HFF-Myc (cell line): Measurements from ENCODE around the gene ULK4.

ENCODE experiments used
- DNase-seq: peaks from one replicate; pipeline ENCODE4 v3.0.0-alpha.2; 2011; ENCODE audit warnings: low read depth; ENCODE audit errors: extremely low read depth
- H3K4me3 ChIP-seq: replicated peaks from 2 replicates; pipeline ENCODE4 v1.5.1; 2011; ENCODE audit warnings: low read depth, mild to moderate bottlenecking, control low read depth, low read length
- TF ChIP-seq, protein P1 (sequence below): IDR thresholded peaks from 2 replicates; pipeline ENCODE4 v1.5.1; 2012; ENCODE audit warnings: mild to moderate bottlenecking, low read depth, low read length, control low read depth; ENCODE audit errors: missing control alignments

ULK4 gene

DNA sequence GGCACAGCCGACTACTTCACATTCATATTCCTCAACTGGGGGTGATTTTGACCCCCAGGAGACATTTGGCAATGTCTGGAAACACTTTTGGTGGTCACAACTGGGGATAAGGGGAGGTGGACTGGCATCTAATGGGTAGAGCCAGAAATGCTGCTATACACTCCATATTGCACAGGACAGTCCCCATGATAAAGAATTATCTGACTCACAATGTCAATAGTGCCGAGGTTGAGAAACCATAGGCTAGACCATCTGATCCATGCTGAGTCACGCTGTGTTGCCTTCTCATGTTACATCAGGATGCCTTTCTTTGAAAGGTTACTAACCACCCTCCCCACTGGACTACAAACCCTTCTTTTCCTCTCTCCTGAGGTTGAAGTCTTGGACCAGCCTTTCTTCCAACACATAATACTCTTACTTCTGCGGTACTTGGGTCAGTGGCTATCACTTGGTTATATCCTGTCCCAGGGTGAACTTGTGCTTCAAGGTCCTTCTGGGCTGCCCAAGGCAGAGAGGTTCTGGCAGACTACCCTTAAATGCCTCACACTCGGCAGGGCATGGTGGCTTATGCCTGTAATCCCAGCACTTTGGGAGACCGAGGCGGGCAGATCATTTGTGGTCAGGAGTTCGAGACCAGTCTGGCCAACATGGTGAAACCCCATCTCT lies 693.8 kb downstream of the ULK4 start:
- TF ChIP-seq, protein P1, sequence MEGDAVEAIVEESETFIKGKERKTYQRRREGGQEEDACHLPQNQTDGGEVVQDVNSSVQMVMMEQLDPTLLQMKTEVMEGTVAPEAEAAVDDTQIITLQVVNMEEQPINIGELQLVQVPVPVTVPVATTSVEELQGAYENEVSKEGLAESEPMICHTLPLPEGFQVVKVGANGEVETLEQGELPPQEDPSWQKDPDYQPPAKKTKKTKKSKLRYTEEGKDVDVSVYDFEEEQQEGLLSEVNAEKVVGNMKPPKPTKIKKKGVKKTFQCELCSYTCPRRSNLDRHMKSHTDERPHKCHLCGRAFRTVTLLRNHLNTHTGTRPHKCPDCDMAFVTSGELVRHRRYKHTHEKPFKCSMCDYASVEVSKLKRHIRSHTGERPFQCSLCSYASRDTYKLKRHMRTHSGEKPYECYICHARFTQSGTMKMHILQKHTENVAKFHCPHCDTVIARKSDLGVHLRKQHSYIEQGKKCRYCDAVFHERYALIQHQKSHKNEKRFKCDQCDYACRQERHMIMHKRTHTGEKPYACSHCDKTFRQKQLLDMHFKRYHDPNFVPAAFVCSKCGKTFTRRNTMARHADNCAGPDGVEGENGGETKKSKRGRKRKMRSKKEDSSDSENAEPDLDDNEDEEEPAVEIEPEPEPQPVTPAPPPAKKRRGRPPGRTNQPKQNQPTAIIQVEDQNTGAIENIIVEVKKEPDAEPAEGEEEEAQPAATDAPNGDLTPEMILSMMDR, result no peak
- H3K4me3 ChIP-seq, result no peak overlapping the region
- DNase-seq, result peak; percentile 82

- TF ChIP-seq, protein P1, result no peak
- no peak overlapping the region for H3K4me3 ChIP-seq
- DNase-seq, result peak; percentile 44
These were observed 696.1 kb downstream of the ULK4 start for GRCh38 chr3:41265823-41266273.

DNA sequence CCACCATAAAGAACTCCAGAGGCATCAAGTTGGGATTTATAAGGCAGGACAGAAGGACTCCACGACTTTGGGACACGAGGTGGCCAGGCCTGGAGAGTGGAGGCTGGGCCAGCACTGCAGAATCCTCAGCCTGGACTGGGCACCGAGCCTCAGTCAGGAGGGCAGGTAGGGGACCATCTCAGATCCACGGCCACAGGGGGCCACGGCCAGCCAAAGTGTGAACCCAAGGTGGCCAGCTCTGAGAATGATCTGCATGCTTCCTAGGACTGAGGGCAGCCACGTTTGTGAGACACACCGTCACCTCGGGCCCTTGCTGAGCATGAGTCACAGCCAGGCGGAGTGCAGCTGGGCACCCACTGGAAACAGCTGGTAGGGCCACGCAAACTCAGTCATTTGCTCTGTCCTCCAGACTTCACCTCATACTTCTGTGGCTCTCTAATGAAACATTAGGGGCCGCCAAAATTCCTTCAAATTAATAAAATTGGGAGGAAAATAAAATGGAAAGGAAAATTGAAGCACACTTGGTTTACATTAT lies 696.8 kb downstream of the ULK4 start:
- TF ChIP-seq, protein P1, result no peak
- H3K4me3 ChIP-seq, result no peak overlapping the region
- peak; percentile 10 for DNase-seq

DNA sequence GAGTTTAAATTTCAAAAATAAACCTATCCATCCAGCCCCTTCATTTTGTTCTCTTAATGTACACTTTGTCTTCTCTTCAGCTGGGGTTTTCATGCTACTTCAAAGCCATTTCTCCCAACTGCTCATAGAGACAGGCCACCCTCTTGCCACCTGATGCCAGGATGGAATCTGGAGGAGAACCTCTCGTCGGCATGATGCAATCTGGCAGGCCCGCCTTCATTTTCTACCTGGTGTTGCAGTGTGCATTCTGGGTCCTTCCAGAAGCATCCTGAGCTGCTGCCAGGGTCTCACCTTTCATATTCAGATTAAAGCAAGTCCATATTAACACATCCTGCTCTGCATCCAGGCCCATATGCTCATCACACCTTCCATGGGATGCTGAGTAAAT lies 701.8 kb downstream of the ULK4 start:
- no peak overlapping the region for H3K4me3 ChIP-seq
- no peak for DNase-seq
- TF ChIP-seq, protein P1, result no peak

DNA sequence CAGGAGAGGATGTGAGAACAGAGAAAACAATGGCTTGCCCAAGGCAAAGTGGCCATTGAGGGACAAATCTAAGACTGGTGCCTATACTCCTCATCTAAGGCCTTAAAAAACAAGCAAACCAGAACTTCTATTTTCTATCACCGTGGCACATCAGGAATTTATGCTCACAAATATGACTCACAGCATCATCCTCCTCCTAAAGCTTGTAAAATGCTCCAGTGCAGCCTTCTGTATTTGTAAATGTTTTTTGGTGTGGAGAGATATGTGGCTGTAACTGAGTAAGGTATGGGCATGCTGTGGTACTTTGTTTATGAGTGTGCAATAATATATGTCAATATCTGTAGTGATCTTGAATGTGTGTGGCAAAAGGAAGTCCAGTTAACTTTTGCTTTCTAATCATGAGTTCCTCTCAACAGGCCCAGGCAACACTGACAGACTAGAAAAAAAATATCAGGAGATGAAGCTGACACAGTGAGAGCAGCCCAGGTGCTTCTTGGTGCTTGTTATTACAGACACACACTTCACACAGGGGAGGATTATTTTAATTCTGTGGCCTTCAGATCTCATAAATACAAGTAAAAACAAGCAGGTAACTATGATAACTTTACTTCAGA lies 702.3 kb downstream of the ULK4 start:
- DNase-seq, result peak; percentile 26
- H3K4me3 ChIP-seq, result no peak overlapping the region
- TF ChIP-seq, protein P1, result no peak

GRCh38 chr3:41258239-41258800 lies 703.6 kb downstream of the ULK4 start:
- no peak for DNase-seq
- H3K4me3 ChIP-seq, result no peak overlapping the region
- TF ChIP-seq, protein P1, result no peak
